GM18858 (cell line): ENCODE results near the gene SLIT3.
"Not testable (repeated sequence)": the region's sequence is repeated elsewhere in the genome, so short reads cannot be mapped to it uniquely, and the experiment has no call there.

Experiments
- ATAC-seq: cut with Tn5 transposase; IDR thresholded peaks from one replicate; pipeline ENCODE4 v1.9.1; 2021; ENCODE audit not compliant: unreplicated experiment

SLIT3 gene

DNA sequence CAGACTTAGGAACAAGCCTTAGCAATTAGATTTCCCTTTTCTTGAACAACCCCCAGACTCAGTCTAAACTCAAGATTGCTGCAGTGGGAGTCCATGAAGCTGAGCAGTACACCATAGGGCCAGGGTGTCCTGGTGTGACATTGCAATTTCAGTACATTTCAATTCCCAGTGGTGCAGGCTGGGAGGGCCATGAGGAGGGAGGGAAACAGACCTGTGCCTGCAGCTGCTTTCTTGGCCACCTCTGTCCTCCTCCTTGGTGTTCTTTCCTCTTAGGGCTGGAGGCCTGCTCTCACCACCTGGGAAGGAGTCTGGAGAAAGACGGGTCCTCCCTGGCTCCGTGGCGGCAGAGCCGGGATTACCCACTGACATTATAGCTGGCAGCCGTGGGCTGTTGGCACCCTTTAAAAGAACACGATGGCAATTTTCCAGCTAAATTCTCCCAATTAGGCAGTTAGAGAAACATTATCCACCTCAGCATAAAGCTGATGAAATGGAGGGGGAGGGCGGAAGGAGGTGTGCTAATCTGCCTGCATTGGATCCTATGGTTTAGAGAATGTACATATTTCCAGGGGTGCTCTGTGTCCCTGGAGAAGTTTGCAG, 186.4 kb downstream of the SLIT3 start:
- ATAC-seq: no peak

DNA sequence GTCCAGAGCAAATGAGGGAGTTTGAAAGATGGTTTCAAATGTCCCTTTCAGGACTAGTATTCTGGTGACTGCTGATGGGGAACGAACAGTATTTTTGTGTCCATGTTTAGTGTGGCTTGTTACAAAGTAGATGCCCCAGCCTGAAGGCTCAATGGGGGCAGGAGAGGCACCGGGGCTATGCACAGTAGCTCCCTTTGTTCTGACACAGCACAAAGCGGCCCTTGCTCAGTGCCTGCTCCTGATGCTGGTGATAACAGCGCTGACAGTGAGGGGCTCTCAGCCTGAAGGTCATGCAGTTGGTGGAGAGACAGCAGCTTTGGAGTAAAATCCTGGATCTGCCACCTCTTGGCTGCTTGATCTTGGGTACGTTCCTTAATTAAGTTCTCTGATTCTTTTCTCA, 188.9 kb downstream of the SLIT3 start:
- no peak for ATAC-seq

DNA sequence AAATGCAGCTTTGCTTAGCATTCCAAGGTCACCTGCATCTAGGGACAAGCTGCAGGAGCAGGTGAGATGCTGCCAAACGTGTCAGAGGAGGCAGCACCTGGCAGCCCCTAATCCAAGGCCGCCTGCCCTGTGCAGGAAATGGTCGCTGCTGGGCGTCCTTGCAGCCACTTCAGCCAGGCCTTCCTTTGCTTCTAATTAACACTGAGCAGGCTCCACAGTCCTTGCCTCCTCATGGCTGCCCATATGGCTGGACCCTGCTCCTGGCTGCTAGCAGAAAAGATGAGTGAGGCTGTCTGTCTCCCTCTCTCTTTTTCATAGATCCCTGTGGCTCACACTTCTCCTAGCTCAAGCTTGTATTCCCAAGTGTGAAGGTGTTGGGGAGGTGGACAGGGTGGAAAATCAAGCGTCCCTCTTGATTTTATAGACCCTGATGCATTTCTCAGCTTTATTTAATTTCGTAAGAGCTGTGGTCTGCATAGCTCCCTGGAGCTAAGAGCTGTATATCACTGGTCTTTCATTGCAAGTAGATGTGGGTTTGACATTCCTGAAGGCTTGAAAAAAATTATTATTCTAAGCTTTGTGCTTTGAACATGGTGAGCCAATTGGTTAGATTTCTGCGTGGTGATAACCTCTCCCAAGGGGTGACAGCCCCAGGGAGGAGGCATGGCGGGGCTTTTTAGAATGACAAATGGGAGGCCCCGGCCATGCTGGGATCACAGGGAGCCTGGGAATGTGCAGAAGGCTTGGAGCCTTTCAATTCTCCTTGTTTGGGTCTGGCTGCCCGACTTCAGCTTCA, 193.8 kb downstream of the SLIT3 start:
- no peak for ATAC-seq

DNA sequence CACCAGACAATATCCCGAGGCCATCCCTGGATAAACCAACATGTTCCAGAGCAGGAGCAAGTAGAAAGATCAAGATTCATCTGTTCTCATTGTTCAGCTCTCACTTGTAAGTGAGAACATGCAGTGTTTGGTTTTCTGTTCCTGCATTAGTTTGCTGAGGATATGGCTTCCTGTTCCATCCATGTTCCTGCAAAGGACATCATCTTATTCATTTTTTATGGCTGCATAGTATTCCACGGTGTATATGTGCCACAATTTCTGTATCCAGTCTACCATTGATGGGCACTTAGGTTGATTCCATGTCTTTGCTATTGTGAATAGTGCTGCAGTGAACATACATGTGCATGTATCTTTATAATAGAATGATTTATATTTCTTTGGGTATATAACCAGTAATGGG, 195.4 kb downstream of the SLIT3 start:
- ATAC-seq: not testable (repeated sequence)

- ATAC-seq: no peak
These were observed 195.9 kb downstream of the SLIT3 start for GRCh38 chr5:169104937-169105494.

DNA sequence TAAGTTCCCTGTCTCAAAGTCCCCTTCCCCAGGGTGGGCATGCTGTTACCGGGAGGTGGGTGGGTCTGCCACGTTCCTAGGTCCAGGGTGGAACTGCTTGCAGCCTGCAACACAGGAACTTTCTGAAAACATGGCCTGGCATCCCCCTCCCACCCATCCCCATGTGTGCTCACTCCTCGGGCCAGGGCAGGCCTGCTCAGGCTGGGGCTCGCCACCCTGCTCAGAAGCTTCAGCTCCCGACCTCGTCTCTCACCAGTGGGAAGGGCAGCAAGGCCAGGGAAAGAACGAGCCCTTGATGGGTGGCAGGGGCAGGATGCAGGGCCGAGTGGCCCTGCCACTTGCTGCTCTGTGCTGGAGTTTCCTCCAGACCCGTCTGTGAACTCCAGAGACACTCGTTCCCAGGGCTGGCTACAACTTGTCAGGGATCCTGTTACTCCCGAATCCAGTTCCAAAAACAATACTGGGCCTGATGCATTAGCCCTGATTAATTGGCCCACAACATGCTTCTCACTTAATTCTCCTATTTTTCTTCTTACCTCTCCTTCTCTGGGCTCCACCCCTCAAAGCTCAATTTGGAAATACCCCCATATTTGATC, 197.3 kb downstream of the SLIT3 start:
- no peak for ATAC-seq

- ATAC-seq: no peak
These were observed 199.0 kb downstream of the SLIT3 start for GRCh38 chr5:169101966-169102365.

- ATAC-seq: no peak
These were observed 200.2 kb downstream of the SLIT3 start for GRCh38 chr5:169100735-169101075.

- no peak for ATAC-seq
These were observed 200.9 kb downstream of the SLIT3 start for GRCh38 chr5:169099801-169100734.

DNA sequence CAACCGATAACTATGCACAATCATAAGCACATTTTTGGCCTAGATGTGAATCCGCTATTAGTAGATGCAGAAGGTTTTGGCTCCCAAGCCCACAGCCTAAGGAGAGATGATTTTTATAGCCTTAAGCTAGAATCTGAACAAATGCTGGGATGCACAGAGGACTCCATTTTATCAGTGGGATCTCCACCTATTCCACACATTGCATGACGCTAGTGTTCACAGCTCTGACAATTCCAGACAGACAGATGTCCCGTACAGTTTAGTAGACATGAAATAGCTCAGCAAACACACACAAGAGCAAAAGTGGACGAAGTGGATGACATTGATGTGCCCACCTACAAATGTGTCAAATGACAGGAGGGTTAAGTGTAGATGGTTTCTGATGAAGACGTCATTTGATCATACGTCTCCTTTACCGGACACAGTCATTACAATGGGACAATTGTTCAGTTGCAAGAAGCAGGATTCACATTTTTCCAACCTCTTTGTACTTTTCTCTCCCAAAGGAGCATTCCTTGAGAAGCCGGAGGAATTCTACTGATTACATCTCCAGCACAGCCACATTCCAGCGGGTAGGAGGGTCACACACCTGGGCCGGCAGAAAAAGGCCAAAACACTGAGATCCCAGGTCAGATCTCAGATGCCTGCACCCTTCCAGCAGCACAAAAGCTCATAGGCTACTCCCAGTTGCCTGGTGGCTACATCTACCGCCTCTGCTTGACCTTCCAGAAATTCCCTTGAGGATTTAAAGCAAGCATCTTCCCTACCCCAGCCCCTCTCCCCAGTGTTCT, 202.4 kb downstream of the SLIT3 start:
- no peak for ATAC-seq

DNA sequence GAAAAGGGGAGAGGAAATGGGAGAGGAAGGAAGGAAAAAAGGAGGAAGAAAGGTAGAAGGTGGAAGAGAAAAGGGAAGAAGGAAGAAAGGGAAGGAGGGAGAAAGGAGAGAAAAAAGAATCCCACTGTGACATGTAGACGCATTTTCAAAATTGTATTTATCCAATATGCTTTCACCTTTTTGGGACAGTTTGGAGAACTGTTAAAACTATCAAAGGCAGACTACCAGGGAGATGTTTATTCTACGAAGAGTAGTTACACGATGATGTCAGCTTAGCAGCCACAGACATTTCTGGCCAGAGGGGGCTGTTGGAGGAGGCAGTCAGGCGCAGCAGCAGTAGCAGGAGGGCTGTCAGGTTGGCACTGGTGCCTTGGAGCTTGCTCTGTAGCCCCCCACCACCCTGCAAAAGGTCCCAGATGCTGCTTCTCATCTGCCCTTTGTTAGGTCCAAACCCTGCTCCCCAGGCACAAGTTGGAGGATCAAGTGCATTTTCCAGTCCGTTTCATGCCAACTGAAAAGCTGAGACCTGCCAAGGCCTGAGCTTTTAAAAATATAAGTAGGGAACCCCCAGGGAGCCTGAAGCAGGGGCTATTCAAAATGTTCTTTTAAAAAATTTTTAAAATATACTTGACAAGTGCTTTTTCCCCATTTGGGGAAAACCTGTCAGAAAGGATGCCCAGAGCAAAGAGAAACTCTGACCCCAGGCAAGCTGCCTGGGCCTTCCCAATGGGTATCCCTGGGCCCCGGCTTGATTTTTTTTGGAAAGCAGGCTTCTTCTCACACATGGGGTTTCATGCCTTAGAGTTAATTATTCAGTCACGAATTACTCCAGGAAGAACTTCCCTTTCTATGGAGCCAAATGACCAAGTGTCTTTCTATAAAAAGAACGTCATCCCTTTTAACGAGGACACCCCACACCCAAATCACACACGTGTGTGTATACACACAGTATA, 203.3 kb downstream of the SLIT3 start:
- no peak for ATAC-seq

- no peak for ATAC-seq
These were observed 205.0 kb downstream of the SLIT3 start for GRCh38 chr5:169095976-169096375.

GRCh38 chr5:169095410-169095960, 205.5 kb downstream of the SLIT3 start:
- ATAC-seq: no peak

GRCh38 chr5:169094586-169095409, 206.1 kb downstream of the SLIT3 start:
- ATAC-seq: no peak

- ATAC-seq: no peak
These were observed 209.5 kb downstream of the SLIT3 start for GRCh38 chr5:169091396-169091980.

GRCh38 chr5:169089343-169089742, 211.6 kb downstream of the SLIT3 start:
- ATAC-seq: no peak

DNA sequence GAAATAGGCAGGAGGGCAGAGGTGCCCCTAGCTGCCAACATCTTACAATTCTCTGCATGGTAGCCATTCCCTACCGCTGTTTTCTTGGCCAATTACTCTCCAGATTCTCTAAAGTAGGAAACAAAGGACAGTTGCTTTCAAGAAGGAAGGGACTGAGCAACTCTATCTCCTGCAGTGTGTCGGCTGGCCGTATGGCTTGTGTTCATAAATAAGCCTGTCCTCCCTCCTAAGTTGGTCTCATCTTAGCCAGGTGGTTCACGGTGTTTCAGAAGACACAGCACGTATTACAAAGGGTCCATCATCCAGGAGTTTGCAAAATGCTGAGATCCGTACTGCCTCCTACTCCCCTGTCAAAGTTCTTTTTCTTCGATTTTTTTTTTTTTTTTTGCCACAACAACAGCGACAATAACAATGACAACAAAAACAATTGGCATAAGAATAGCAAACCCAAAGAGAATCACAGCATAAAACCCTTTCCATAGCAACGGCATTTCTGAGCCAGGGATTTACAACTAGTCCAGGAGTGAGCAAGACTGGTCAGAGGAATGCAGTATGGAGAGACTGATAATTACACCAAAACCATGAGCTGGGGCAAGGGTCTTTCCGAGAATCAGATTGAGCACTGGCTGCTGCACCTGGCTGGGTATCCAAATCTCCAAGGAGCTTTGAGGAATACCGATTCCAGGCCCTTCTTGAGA, 212.8 kb downstream of the SLIT3 start:
- no peak for ATAC-seq
